ENCODE results near the gene MEGF6. TPM values are rescaled to one million over a fixed set of nuclear protein-coding genes. Genes with fewer than 3 reads are reported as not detected.

Gene MEGF6
- total RNA-seq, 1 experiment from 2014 or later: 21.3 TPM

GRCh38 chr1:3514404-3514803 lies 96.9 kb downstream of the MEGF6 start:
- Histone ChIP-seq H3K14ac (ENCODE audit: insufficient read depth, low read length) (no peak overlapping the region), H4K8ac (replicated peaks; ENCODE audit: insufficient read length, low read depth, low read length) (no peak overlapping the region), H3K4ac (ENCODE audit: low read depth, low read length) (no peak overlapping the region), H3K18ac (ENCODE audit: insufficient read length, low read depth, low read length) (no peak overlapping the region), H2AK5ac (ENCODE audit: insufficient read length, low read length) (no peak overlapping the region), H3K9me3 (ENCODE audit: control insufficient read depth, low read depth, low read length) (no peaks in the 10 kb centered on the region), H3K23ac (ENCODE audit: insufficient read length, low read depth, low read length) (no peak overlapping the region), H2BK15ac (ENCODE audit: low read depth, low read length) (no peak overlapping the region), H3T11ph (ENCODE audit: low read length) (no peak overlapping the region), H3K56ac (ENCODE audit: insufficient read length, low read depth, low read length) (no peak overlapping the region), H4K5ac (ENCODE audit: insufficient read length, low read depth, low read length) (no peak overlapping the region), H2BK5ac (ENCODE audit: insufficient read length, low read length) (no peak overlapping the region), H2BK20ac (ENCODE audit: low read depth, low read length, poor library complexity, severe bottlenecking) (no peak overlapping the region), H2BK120ac (ENCODE audit: low read depth, low read length, poor library complexity, severe bottlenecking) (no peak overlapping the region), H3K9ac (ENCODE audit: extremely low read depth, insufficient read length, low read length) (no peak overlapping the region), H4K91ac (ENCODE audit: insufficient read length, low read depth, low read length) (no peak overlapping the region), H3K23me2 (ENCODE audit: insufficient read length, low read depth, low read length, poor library complexity, severe bottlenecking) (no peaks in the 10 kb centered on the region), H3K79me2 (ENCODE audit: insufficient read depth, low read length) (no peaks in the 10 kb centered on the region; the same call in 1 of the 2 replicates), H2BK12ac (ENCODE audit: insufficient read length, low read depth, low read length) (no peak overlapping the region), H2AFZ (ENCODE audit: low read length) (no peak overlapping the region), H4K20me1 (ENCODE audit: control insufficient read depth, insufficient read depth, insufficient read length) (peaks cover 6% of the 10 kb centered on the region), H3K79me1 (ENCODE audit: insufficient read depth, low read depth, low read length, poor library complexity, severe bottlenecking) (no peaks in the 10 kb centered on the region), H3K4me1 (ENCODE audit: insufficient read depth, low read length) (no peaks in the 10 kb centered on the region), H3K27me3 (ENCODE audit: insufficient read depth, low read length) (no peaks in the 10 kb centered on the region), H3K27ac (ENCODE audit: insufficient read length, low read depth, low read length) (no peak overlapping the region), H3K4me2 (ENCODE audit: insufficient read depth, insufficient read length, low read length) (no peak overlapping the region)
- H3K4me1 Mint-ChIP-seq: no peaks in the 10 kb centered on the region
- peaks cover 0 to 3% of the 10 kb centered on the region in 2 experiments; a peak in 3 of 5 replicates for H3K9me3 Mint-ChIP-seq
- WGBS (ENCODE audit: extremely low coverage, insufficient read length, low lambda C conversion rate): no CpG with 5 or more reads among the region's 17 CpGs
- H3K27ac Mint-ChIP-seq: peak overlapping the region in 1 of 3 experiments; percentile 55; a peak in 1 of 7 replicates
- no peak for TF ChIP-seq CTCF (conservative IDR thresholded peaks at IDR 0.05)
- peaks cover 0 to 10% (median 5%) of the 10 kb centered on the region in 3 experiments; a peak in 4 of 7 replicates for H3K36me3 Mint-ChIP-seq (ENCODE audit: insufficient read depth in 1 of 3, low read depth in 3 of 3)
- no peak for DNase-seq
- no peak overlapping the region for H3K4me3 Mint-ChIP-seq
- no peaks in the 10 kb centered on the region; the same call in 1 of the 2 replicates for H3K27me3 Mint-ChIP-seq (ENCODE audit: low read depth)
